ENCODE data around the gene CTCF. TPM values are rescaled to one million over a fixed set of nuclear protein-coding genes. Genes with fewer than 3 reads are reported as not detected.

Gene CTCF
- total and polyA plus RNA-seq, 10 of the 15 experiments (the other 5 are each of a cell fraction or from before 2014, with no cell fraction given), result 9.1 to 55.0 (median 41.8) TPM

- in situ Hi-C loops (cut with MboI), result loop anchor here (5.0 kb wide), 1 partner anchor 97 kb away; no protein-coding TSS in a partner anchor
- no peak for DNase-seq (ENCODE audit: low read depth, low spot score)
- ChIA-PET POLR2A (interaction anchor here (0.8 to 1.8 kb wide), 5 partner anchors 19 to 97 kb away, joined by 4 to 11 read pairs (median 9); partner anchors contain the start of gene CTCF), RAD21 (ENCODE audit: unreplicated experiment) (interaction anchor here (1.0 to 5.5 kb wide), 13 partner anchors 16 to 163 kb away, joined by 3 to 102 read pairs (median 10); partner anchors contain the start of genes ACD, ATP6V0D1, C16orf86 and CTCF), CTCF (interaction anchor here (0.7 to 9.0 kb wide), 25 partner anchors 12 to 216 kb away, joined by 3 to 138 read pairs (median 7); partner anchors contain the start of genes ACD, ATP6V0D1, C16orf86 and CTCF), SMC1A (ENCODE audit: uncharacterized antibody, unreplicated experiment) (interaction anchor here (0.7 to 7.6 kb wide), 13 partner anchors 19 to 163 kb away, joined by 3 to 86 read pairs (median 5); partner anchors contain the start of genes ATP6V0D1 and CTCF)
- Histone ChIP-seq H3K27ac (ENCODE audit: control insufficient read depth, insufficient read depth) (no peak overlapping the region), H3K9ac (ENCODE audit: control insufficient read depth, insufficient read depth, low read length) (peak overlapping the region; percentile 83), H3K9me3 (replicated peaks; ENCODE audit: control insufficient read depth, insufficient read depth, low read length) (no peaks in the 10 kb centered on the region), H3K27me3 (replicated peaks in 1 of 2; ENCODE audit: control insufficient read depth in 2 of 2, insufficient read depth in 2 of 2, low read length in 1 of 2) (no peaks in the 10 kb centered on the region), H4K20me1 (ENCODE audit: control insufficient read depth, insufficient read depth) (no peaks in the 10 kb centered on the region), H3K4me1 (ENCODE audit: control insufficient read depth, insufficient read depth, low read length) (peaks cover 11% of the 10 kb centered on the region; the same call in 1 of the 2 replicates), H3K4me3 (no peak overlapping the region), H3K4me2 (ENCODE audit: control insufficient read depth, insufficient read depth) (peak overlapping the region; percentile 95), H2AFZ (ENCODE audit: control insufficient read depth, low read depth, low read length) (peak overlapping the region; percentile 65), H3K36me3 (ENCODE audit: control insufficient read depth in 2 of 2, insufficient read depth in 2 of 2, low read length in 1 of 2) (peaks cover 0 to 2% of the 10 kb centered on the region in 2 experiments; a peak in 3 of 4 replicates), H3K79me2 (ENCODE audit: control insufficient read depth, insufficient read depth, low read length) (peaks cover 11% of the 10 kb centered on the region)
- TF ChIP-seq TARDBP (IDR thresholded peaks at IDR 0.05; ENCODE audit: borderline replicate concordance), result no peak
- no peak for TF ChIP-seq ZBTB4 (CRISPR knock-in tag; IDR thresholded peaks at IDR 0.05)
- TF ChIP-seq CBX5 (IDR thresholded peaks at IDR 0.05; ENCODE audit: low read depth), result no peak
- no peak for TF ChIP-seq ZBTB33 (IDR thresholded peaks at IDR 0.05)
- TF ChIP-seq TCF7 (IDR thresholded peaks at IDR 0.05; ENCODE audit: borderline replicate concordance), result no peak
- TF ChIP-seq PKNOX1 (IDR thresholded peaks at IDR 0.05), result no peak
- no peak for TF ChIP-seq IRF4 (IDR thresholded peaks at IDR 0.05; ENCODE audit: low read depth, low read length)
- TF ChIP-seq ZNF622 (IDR thresholded peaks at IDR 0.05), result no peak
- no peak for TF ChIP-seq PML (IDR thresholded peaks at IDR 0.05; ENCODE audit: low read length)
- no peak for TF ChIP-seq TBL1XR1 (IDR thresholded peaks at IDR 0.05; ENCODE audit: low read depth, low read length)
- no peak for FAIRE-seq
- 94% methylated on average over 9 of the region's 9 CpGs for WGBS (ENCODE audit: insufficient coverage, insufficient replicate concordance, low lambda C conversion rate, missing lambda C conversion rate)
- intact Hi-C loops (cut with micrococcal nuclease; ENCODE audit: unreplicated experiment), result loop anchor here (1.0 to 2.0 kb wide), 3 partner anchors 61 to 123 kb away; no protein-coding TSS in a partner anchor
- no peak for ATAC-seq
- BruUV-seq (replicated peaks), result no TSS peak
These were observed 81.7 kb downstream of the CTCF start for GRCh38 chr16:67644038-67644437.
